Measurements from ENCODE around the gene GRAMD4. TPM values are rescaled to one million over a fixed set of nuclear protein-coding genes. Genes with fewer than 3 reads are reported as not detected.
"Not testable (repeated sequence)": the region's sequence is repeated elsewhere in the genome, so short reads cannot be mapped to it uniquely, and the experiment has no call there.

The GRAMD4 gene
- total RNA-seq, 2 donors from 2014 or later, result 38.0 to 43.3 TPM

DNA sequence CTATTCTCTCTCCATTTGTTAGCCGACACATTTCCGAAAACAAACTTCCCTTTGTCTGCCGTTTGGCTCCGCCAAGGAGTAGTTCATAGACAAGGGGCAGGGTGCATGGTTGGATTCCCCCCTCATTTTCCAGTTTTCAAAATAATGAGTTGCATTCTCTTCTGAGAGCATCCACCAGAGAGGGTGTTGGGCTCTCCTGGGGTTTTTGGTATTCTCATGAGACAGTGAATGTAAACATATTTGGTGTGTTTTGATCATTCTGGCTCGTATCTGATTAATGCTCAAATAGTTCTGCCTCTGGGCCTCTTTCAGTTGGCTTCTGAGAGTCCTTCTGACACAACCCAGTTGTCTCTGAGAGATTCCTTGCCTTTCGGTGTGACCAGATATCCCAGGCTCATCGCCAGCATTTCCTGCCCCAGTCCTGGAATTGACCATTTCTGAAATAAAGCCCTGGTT lies 21.7 kb downstream of the GRAMD4 start:
- Histone ChIP-seq H3K36me3 (ENCODE audit: control insufficient read depth, insufficient read depth, low read length) (no peaks in the 10 kb centered on the region), H3K27me3 (ENCODE audit: control insufficient read depth, insufficient read depth, low read length, poor library complexity, severe bottlenecking) (no peaks in the 10 kb centered on the region), H3K27ac (ENCODE audit: low read depth, low read length) (no peak overlapping the region), H3K9me3 (ENCODE audit: control insufficient read depth, low read length) (no peaks in the 10 kb centered on the region), H3K4me3 (ENCODE audit: low read length) (no peak overlapping the region), H3K9ac (ENCODE audit: extremely low read depth, low read length, poor library complexity, severe bottlenecking) (no peak overlapping the region), H3K4me1 (ENCODE audit: control insufficient read depth, insufficient read depth, low read length) (no peaks in the 10 kb centered on the region)
- WGBS, 2 experiments (ENCODE audit: insufficient coverage in 1 of 2, insufficient read length in 1 of 2), result 92 to 96% methylated on average over 7 of the region's 7 CpGs
- H3K36me3 Mint-ChIP-seq (ENCODE audit: low read depth), result peaks cover 2% of the 10 kb centered on the region
- TF ChIP-seq, protein P1, sequence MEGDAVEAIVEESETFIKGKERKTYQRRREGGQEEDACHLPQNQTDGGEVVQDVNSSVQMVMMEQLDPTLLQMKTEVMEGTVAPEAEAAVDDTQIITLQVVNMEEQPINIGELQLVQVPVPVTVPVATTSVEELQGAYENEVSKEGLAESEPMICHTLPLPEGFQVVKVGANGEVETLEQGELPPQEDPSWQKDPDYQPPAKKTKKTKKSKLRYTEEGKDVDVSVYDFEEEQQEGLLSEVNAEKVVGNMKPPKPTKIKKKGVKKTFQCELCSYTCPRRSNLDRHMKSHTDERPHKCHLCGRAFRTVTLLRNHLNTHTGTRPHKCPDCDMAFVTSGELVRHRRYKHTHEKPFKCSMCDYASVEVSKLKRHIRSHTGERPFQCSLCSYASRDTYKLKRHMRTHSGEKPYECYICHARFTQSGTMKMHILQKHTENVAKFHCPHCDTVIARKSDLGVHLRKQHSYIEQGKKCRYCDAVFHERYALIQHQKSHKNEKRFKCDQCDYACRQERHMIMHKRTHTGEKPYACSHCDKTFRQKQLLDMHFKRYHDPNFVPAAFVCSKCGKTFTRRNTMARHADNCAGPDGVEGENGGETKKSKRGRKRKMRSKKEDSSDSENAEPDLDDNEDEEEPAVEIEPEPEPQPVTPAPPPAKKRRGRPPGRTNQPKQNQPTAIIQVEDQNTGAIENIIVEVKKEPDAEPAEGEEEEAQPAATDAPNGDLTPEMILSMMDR (conservative IDR thresholded peaks at IDR 0.05), result no peak
- no peaks in the 10 kb centered on the region for H3K9me3 Mint-ChIP-seq
- no peaks in the 10 kb centered on the region for H3K27me3 Mint-ChIP-seq (ENCODE audit: insufficient read depth)
- no peak overlapping the region for H3K4me3 Mint-ChIP-seq
- no peak overlapping the region for H3K27ac Mint-ChIP-seq
- DNase-seq, result no peak
- H3K4me1 Mint-ChIP-seq, result peaks cover 4% of the 10 kb centered on the region

DNA sequence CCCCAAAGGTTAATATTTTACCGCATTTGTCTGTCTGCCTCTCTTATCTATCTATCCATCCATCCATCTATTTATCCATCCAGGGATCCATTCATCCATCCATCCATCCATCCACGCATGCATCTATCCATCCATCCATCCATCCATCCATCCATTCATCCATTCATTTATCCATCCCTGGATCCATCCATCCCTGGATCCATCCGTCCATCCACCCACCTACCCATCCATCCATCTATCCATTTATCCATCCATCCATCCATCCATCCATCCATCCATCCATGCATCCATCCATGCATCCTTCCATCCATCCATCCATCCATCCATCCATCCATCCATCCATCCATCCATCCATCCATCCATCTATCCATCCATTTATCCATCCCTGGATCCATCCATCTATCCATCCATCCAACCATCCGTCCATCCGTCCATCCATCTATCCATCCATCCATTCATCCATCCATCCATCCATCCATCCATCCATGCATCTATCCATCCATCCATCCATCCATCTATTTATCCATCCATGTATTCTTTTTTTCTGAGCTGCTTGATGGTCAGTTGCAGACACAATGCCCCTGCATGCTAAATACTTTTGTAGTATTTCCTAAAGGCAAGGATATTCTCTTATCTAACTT lies 22.8 kb downstream of the GRAMD4 start:
- not testable (repeated sequence) for H3K36me3 Mint-ChIP-seq (ENCODE audit: low read depth); H3K9me3 Mint-ChIP-seq; H3K27ac ChIP-seq (ENCODE audit: low read depth, low read length); H3K4me1 Mint-ChIP-seq; H3K27ac Mint-ChIP-seq; H3K4me3 Mint-ChIP-seq; H3K27me3 Mint-ChIP-seq (ENCODE audit: insufficient read depth); H3K4me3 ChIP-seq (ENCODE audit: low read length); H3K36me3 ChIP-seq (ENCODE audit: control insufficient read depth, insufficient read depth, low read length); H3K27me3 ChIP-seq (ENCODE audit: control insufficient read depth, insufficient read depth, low read length, poor library complexity, severe bottlenecking); H3K4me1 ChIP-seq (ENCODE audit: control insufficient read depth, insufficient read depth, low read length); H3K9ac ChIP-seq (ENCODE audit: extremely low read depth, low read length, poor library complexity, severe bottlenecking); H3K9me3 ChIP-seq (ENCODE audit: control insufficient read depth, low read length); DNase-seq
- WGBS, 2 experiments (ENCODE audit: insufficient coverage in 1 of 2, insufficient read length in 1 of 2), result 83 to 90% methylated on average over 5 of the region's 5 CpGs

DNA sequence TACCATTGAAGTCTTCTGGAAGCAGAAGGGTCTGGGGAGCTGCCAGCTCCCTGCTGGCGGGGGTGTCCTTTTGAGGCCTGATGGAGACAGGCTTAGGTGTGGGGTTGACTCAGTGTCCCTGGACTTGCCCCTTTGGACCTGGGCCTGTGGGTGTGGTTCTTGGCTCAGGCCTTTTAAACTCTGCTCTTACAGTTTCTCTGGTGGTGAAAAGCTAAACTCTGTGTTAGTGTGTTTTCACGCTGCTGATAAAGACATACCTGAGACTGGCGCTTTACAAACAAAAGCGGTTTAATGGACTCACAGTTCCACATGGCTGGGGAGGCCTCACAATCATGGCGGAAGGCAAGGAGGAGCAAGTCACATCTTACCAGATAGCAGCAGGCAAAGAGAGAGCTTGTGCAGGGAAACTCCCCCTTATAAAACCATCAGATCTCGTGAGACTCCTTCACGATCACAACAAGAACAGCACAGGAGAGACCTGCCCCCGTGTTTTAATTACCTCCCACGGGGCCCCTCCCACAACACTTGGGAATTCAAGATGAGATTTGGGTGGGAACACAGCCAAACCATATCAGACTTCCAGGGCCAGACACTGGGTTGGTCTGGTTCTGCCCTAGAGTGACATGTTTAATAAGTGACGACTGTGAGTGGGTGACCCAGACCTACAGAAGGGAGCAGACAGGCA lies 26.5 kb downstream of the GRAMD4 start:
- Histone ChIP-seq H3K36me3 (ENCODE audit: control insufficient read depth, insufficient read depth, low read length) (no peaks in the 10 kb centered on the region), H3K4me3 (ENCODE audit: low read length) (no peak overlapping the region), H3K27ac (ENCODE audit: low read depth, low read length) (no peak overlapping the region), H3K9ac (ENCODE audit: extremely low read depth, low read length, poor library complexity, severe bottlenecking) (no peak overlapping the region), H3K9me3 (ENCODE audit: control insufficient read depth, low read length) (no peaks in the 10 kb centered on the region), H3K27me3 (ENCODE audit: control insufficient read depth, insufficient read depth, low read length, poor library complexity, severe bottlenecking) (no peaks in the 10 kb centered on the region), H3K4me1 (ENCODE audit: control insufficient read depth, insufficient read depth, low read length) (no peaks in the 10 kb centered on the region)
- Mint-ChIP-seq H3K27me3 (ENCODE audit: insufficient read depth) (no peaks in the 10 kb centered on the region), H3K4me3 (no peak overlapping the region), H3K4me1 (no peaks in the 10 kb centered on the region), H3K9me3 (no peaks in the 10 kb centered on the region), H3K27ac (no peak overlapping the region), H3K36me3 (ENCODE audit: low read depth) (peaks cover 2% of the 10 kb centered on the region)
- TF ChIP-seq, protein P1 (conservative IDR thresholded peaks at IDR 0.05), result no peak
- no peak for DNase-seq
- WGBS, 2 experiments (ENCODE audit: insufficient coverage in 1 of 2, insufficient read length in 1 of 2), result 91 to 93% methylated on average over 6 to 10 of the region's 10 CpGs

DNA sequence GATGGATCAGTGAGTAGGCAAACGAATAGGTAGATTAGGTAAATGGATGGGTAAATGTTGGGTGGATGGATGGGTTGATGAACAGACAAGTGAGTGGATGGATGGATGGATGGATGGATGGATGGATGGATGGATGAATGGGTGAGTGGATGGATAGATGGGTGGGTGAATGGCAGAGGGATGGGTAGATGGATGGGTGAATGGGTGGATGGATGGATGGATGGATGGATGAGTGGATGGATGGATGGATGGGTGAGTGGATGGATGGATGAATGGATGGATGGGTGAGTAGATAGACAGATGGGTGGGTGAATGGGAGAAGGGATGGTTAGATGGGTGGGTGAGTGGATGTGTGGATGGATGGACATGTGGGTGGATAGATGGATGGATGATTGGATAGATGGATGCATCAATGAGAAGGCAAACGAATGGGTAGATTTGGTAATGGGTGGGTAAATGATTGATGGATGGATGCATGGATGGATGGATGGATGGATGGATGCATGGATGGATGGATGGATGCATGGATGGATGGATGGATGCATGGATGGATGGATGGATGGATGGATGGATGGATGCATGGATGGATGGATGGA lies 28.1 kb downstream of the GRAMD4 start:
- not testable (repeated sequence) for H3K27ac ChIP-seq (ENCODE audit: low read depth, low read length); DNase-seq; H3K4me3 ChIP-seq (ENCODE audit: low read length); H3K4me3 Mint-ChIP-seq; H3K27me3 ChIP-seq (ENCODE audit: control insufficient read depth, insufficient read depth, low read length, poor library complexity, severe bottlenecking); H3K27me3 Mint-ChIP-seq (ENCODE audit: insufficient read depth); H3K36me3 Mint-ChIP-seq (ENCODE audit: low read depth); H3K4me1 ChIP-seq (ENCODE audit: control insufficient read depth, insufficient read depth, low read length); H3K9me3 ChIP-seq (ENCODE audit: control insufficient read depth, low read length); H3K36me3 ChIP-seq (ENCODE audit: control insufficient read depth, insufficient read depth, low read length); H3K9ac ChIP-seq (ENCODE audit: extremely low read depth, low read length, poor library complexity, severe bottlenecking); H3K27ac Mint-ChIP-seq; H3K9me3 Mint-ChIP-seq
- H3K4me1 Mint-ChIP-seq, result peaks cover 11% of the 10 kb centered on the region
- WGBS, 2 experiments (ENCODE audit: insufficient coverage in 1 of 2, insufficient read length in 1 of 2), result 93 to 100% methylated on average over 1 to 2 of the region's 2 CpGs
